CD4-positive, CD25-positive, alpha-beta regulatory T cell (primary cell): ENCODE measurements around the gene CD79B. TPM values are rescaled to one million over a fixed set of nuclear protein-coding genes. Genes with fewer than 3 reads are reported as not detected.
A peak's percentile ranks its signal among the peaks of the same experiment; 100 is the strongest.
"Not testable (repeated sequence)": the region's sequence is repeated elsewhere in the genome, so short reads cannot be mapped to it uniquely, and the experiment has no call there.

Experiments used
- ATAC-seq, 2 donors: fragments of 150-1000 bp; cut with Tn5 transposase; one replicate each; pipeline ENCODE4 v1.10.0; 2021; ENCODE audit warnings: low read depth in 2 of 2, moderate number of reproducible peaks in 2 of 2, moderate library complexity in 1 of 2
- DNase-seq, 3 donors: peaks; one replicate each; pipeline versions ENCODE4 v3.0.0 to v3.0.0-alpha.2; 2012 to 2022; ENCODE audit warnings: mixed read lengths in 1 of 3
- H3K27ac ChIP-seq: one replicate; pipeline ENCODE4 v1.7.0; 2013; ENCODE audit warnings: mild to moderate bottlenecking, low read length; ENCODE audit not compliant: insufficient read depth, poor library complexity, severe bottlenecking
- H3K27me3 ChIP-seq: one replicate; pipeline ENCODE4 v1.7.0; 2013; ENCODE audit warnings: low read length; ENCODE audit not compliant: control insufficient read depth, insufficient read depth
- H3K36me3 ChIP-seq: one replicate; pipeline ENCODE4 v1.7.0; 2013; ENCODE audit warnings: mild to moderate bottlenecking, low read length, moderate library complexity; ENCODE audit not compliant: control insufficient read depth, insufficient read depth
- H3K4me1 ChIP-seq: 2 replicates; pipeline ENCODE4 v1.7.0; 2013; ENCODE audit warnings: mild to moderate bottlenecking, low read length; ENCODE audit not compliant: insufficient read depth, control insufficient read depth, poor library complexity, severe bottlenecking
- H3K4me3 ChIP-seq: one replicate; pipeline ENCODE4 v1.7.0; 2013; ENCODE audit warnings: low read depth, mild to moderate bottlenecking, low read length, moderate library complexity
- H3K9me3 ChIP-seq, 2 experiments: 1 replicate in 1 of 2; 2 replicates in 1 of 2; pipeline ENCODE4 v1.7.0; 2013; ENCODE audit warnings: low read length in 2 of 2, mild to moderate bottlenecking in 1 of 2, moderate library complexity in 1 of 2; ENCODE audit not compliant: control insufficient read depth in 2 of 2
- H3K27ac Mint-ChIP-seq, 3 donors: one replicate each; pipeline ENCODE4 v1.8.0; 2020 to 2022; ENCODE audit warnings: mild to moderate bottlenecking in 3 of 3, mixed read lengths in 3 of 3, moderate library complexity in 2 of 3
- H3K27me3 Mint-ChIP-seq: one replicate; pipeline ENCODE4 v1.8.0; 2022; ENCODE audit warnings: mild to moderate bottlenecking, mixed read lengths
- H3K36me3 Mint-ChIP-seq: one replicate; pipeline ENCODE4 v1.8.0; 2020; ENCODE audit warnings: mixed read lengths
- H3K4me1 Mint-ChIP-seq, 4 donors: one replicate each; pipeline ENCODE4 v1.8.0; 2020 to 2022; ENCODE audit warnings: mixed read lengths in 4 of 4, mild to moderate bottlenecking in 1 of 4
- H3K4me3 Mint-ChIP-seq, 4 donors: one replicate each; pipeline ENCODE4 v1.8.0; 2020 to 2022; ENCODE audit warnings: mild to moderate bottlenecking in 4 of 4, mixed read lengths in 4 of 4, moderate library complexity in 3 of 4
- H3K9me3 Mint-ChIP-seq, 7 donors: one replicate each; pipeline ENCODE4 v1.8.0; 2020 to 2022; ENCODE audit warnings: mixed read lengths in 7 of 7, mild to moderate bottlenecking in 3 of 7, moderate library complexity in 2 of 7
- polyA plus RNA-seq, 4 donors: library from polyadenylated mRNA; unstranded; fragments of 300-500 nt; fragmentation: Illumina TruSeq; gene quantifications; one replicate each; pipeline ENCODE4 v1.2.3, GENCODE V29; 2021
- total RNA-seq: library from RNA; stranded (reverse); gene quantifications from one replicate; pipeline ENCODE4 v1.2.3, GENCODE V29; 2022

Gene CD79B
- total and polyA plus RNA-seq, 5 donors from 2014 or later: 31.4 to 85.1 (median 62.3) TPM

- H3K36me3 ChIP-seq, H3K4me3 Mint-ChIP-seq: not testable (repeated sequence)
Measured at GRCh38 chr17:63918789-63919305, 13.3 kb downstream of the CD79B start, which contains the start of gene GH1. Gene GH1, minus strand, starts transcription at chr17:63918839. Its CDS starts 63 bp downstream, at chr17:63918776.

GRCh38 chr17:63918305-63918704 lies 13.8 kb downstream of the CD79B start:
- Mint-ChIP-seq H3K4me1 (peaks cover 0 to 10% (median 6%) of the 10 kb centered on the region in 4 donors), H3K27ac (no peak overlapping the region), H3K9me3 (no peaks in the 10 kb centered on the region), H3K4me3 (no peak overlapping the region), H3K36me3 (no peaks in the 10 kb centered on the region), H3K27me3 (peaks cover under 1% of the 10 kb centered on the region)
- no peak overlapping the region for H3K27ac ChIP-seq
- no peaks in the 10 kb centered on the region for H3K9me3 ChIP-seq
- H3K36me3 ChIP-seq: no peaks in the 10 kb centered on the region
- ATAC-seq: no peak
- H3K27me3 ChIP-seq: no peaks in the 10 kb centered on the region
- H3K4me3 ChIP-seq: no peak overlapping the region
- no peak for DNase-seq
- H3K4me1 ChIP-seq: peaks cover 7% of the 10 kb centered on the region

More at GRCh38 chr17:63918789-63919305, 13.3 kb downstream of the CD79B start, which contains the start of gene GH1:
- not testable (repeated sequence) for H3K36me3 Mint-ChIP-seq, H3K4me3 ChIP-seq, H3K9me3 ChIP-seq, H3K4me1 Mint-ChIP-seq, ATAC-seq, H3K4me1 ChIP-seq, H3K27me3 ChIP-seq, DNase-seq, H3K9me3 Mint-ChIP-seq, H3K27ac ChIP-seq, H3K27me3 Mint-ChIP-seq
- peak within 1 kb of the TSS in 2 of 3 donors; percentile 64 to 75 for H3K27ac Mint-ChIP-seq

GRCh38 chr17:63917646-63918045 lies 14.5 kb downstream of the CD79B start:
- no peak for ATAC-seq
- H3K9me3 Mint-ChIP-seq: no peaks in the 10 kb centered on the region
- no peaks in the 10 kb centered on the region for H3K36me3 ChIP-seq
- no peak overlapping the region for H3K4me3 ChIP-seq
- peaks cover 7% of the 10 kb centered on the region for H3K4me1 ChIP-seq
- no peaks in the 10 kb centered on the region for H3K27me3 ChIP-seq
- H3K9me3 ChIP-seq: no peaks in the 10 kb centered on the region
- no peak overlapping the region for H3K27ac Mint-ChIP-seq
- DNase-seq: no peak
- H3K27me3 Mint-ChIP-seq: peaks cover 7% of the 10 kb centered on the region
- peaks cover 0 to 10% (median 6%) of the 10 kb centered on the region in 4 donors for H3K4me1 Mint-ChIP-seq
- H3K4me3 Mint-ChIP-seq: no peak overlapping the region
- H3K27ac ChIP-seq: no peak overlapping the region
- H3K36me3 Mint-ChIP-seq: no peaks in the 10 kb centered on the region

- H3K4me1 Mint-ChIP-seq, ATAC-seq: not testable (repeated sequence)
Measured at GRCh38 chr17:63917206-63917605, 14.9 kb downstream of the CD79B start.

DNA sequence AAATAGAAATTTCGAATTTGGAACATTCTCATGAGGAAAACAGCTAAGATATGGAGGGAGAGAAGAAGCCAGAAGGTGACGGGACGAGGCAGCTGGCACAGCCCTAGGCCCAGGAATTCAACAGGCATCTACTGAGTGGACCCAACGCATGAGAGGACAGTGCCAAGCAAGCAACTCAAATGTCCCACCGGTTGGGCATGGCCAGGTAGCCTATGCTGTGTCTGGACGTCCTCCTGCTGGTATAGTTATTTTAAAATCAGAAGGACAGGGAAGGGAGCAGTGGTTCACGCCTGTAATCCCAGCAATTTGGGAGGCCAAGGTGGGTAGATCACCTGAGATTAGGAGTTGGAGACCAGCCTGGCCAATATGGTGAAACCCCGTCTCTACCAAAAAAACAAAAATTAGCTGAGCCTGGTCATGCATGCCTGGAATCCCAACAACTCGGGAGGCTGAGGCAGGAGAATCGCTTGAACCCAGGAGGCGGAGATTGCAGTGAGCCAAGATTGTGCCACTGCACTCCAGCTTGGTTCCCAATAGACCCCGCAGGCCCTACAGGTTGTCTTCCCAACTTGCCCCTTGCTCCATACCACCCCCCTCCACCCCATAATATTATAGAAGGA lies 15.5 kb downstream of the CD79B start:
- Mint-ChIP-seq H3K36me3 (no peaks in the 10 kb centered on the region), H3K4me3 (no peak overlapping the region), H3K9me3 (no peaks in the 10 kb centered on the region), H3K4me1 (peaks cover 0 to 10% (median 7%) of the 10 kb centered on the region in 4 donors), H3K27me3 (peaks cover 8% of the 10 kb centered on the region), H3K27ac (no peak overlapping the region)
- Histone ChIP-seq H3K4me3 (no peak overlapping the region), H3K36me3 (no peaks in the 10 kb centered on the region), H3K9me3 (no peaks in the 10 kb centered on the region), H3K27ac (no peak overlapping the region), H3K4me1 (peaks cover 7% of the 10 kb centered on the region), H3K27me3 (no peaks in the 10 kb centered on the region)
- DNase-seq (no peak), ATAC-seq (no peak)

More at GRCh38 chr17:63917206-63917605, 14.9 kb downstream of the CD79B start:
- not testable (repeated sequence) for H3K4me3 ChIP-seq, H3K4me1 ChIP-seq, H3K27me3 ChIP-seq, H3K9me3 ChIP-seq, H3K4me3 Mint-ChIP-seq, H3K36me3 ChIP-seq, DNase-seq, H3K27ac ChIP-seq, H3K27me3 Mint-ChIP-seq, H3K9me3 Mint-ChIP-seq, H3K36me3 Mint-ChIP-seq, H3K27ac Mint-ChIP-seq

DNA sequence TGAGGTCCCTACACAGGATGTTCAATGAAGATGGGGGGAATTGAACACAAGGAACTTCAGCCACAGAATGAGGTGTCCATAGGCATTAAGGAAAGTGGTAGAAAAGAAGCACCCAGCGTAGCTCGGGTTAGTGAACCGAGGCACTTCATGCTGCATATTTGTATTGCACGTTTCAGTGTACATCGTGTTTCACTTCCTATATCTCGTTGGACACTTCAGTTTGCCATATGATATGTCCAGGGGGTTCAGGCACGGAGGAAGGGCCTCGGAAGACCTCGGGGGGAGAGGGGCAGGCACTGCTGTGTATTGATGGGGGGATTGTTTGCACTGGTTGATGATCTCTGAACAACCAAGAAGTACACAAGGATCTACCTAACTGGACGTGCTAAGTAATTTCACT lies 16.4 kb downstream of the CD79B start:
- not testable (repeated sequence) for H3K36me3 Mint-ChIP-seq

GRCh38 chr17:63914471-63914870 lies 17.7 kb downstream of the CD79B start:
- H3K9me3 Mint-ChIP-seq: no peaks in the 10 kb centered on the region
- H3K27ac Mint-ChIP-seq: no peak overlapping the region
- Histone ChIP-seq H3K4me3 (no peak overlapping the region), H3K4me1 (peaks cover 6% of the 10 kb centered on the region), H3K27me3 (no peaks in the 10 kb centered on the region), H3K27ac (no peak overlapping the region), H3K36me3 (no peaks in the 10 kb centered on the region), H3K9me3 (no peaks in the 10 kb centered on the region)
- no peak for ATAC-seq
- DNase-seq: no peak
- H3K4me3 Mint-ChIP-seq: no peak overlapping the region
- H3K27me3 Mint-ChIP-seq: peaks cover 8% of the 10 kb centered on the region
- no peaks in the 10 kb centered on the region for H3K36me3 Mint-ChIP-seq
- peaks cover 0 to 8% (median 6%) of the 10 kb centered on the region in 4 donors for H3K4me1 Mint-ChIP-seq

More for the DNA sequence above, 16.4 kb downstream of the CD79B start:
- not testable (repeated sequence) for H3K27ac ChIP-seq, H3K4me3 Mint-ChIP-seq, H3K4me3 ChIP-seq, ATAC-seq, H3K9me3 Mint-ChIP-seq, H3K4me1 Mint-ChIP-seq, H3K4me1 ChIP-seq, H3K27me3 Mint-ChIP-seq, H3K36me3 ChIP-seq, H3K9me3 ChIP-seq, DNase-seq, H3K27me3 ChIP-seq
- H3K27ac Mint-ChIP-seq: peak overlapping the region in 1 of 3 donors; percentile 75

DNA sequence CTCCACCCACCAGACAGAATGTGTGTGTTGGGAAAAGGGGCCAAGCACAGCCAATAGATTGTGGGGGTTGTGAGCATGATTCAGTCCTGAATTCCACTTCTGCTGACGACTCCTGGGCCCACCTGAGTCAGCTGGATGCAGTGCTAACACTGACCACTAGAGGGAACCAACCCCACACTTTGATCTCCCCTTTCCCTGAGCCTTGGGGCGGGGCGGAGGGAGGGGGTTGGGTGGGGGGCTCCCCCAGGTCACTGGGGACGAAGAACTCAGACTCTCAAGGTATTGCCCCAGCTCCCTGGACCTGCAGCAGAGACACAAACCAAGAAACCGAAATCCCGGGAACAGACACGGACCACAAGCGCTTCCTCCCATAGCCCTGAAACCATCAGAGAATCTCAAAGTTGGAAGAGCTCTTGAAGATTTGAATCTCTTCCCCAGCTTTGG lies 20.5 kb downstream of the CD79B start:
- Histone ChIP-seq H3K27me3 (no peaks in the 10 kb centered on the region), H3K27ac (no peak overlapping the region), H3K9me3 (no peaks in the 10 kb centered on the region), H3K4me3 (no peak overlapping the region), H3K4me1 (no peaks in the 10 kb centered on the region), H3K36me3 (no peaks in the 10 kb centered on the region)
- Mint-ChIP-seq H3K4me1 (peaks cover 0 to 2% (median under 1%) of the 10 kb centered on the region in 4 donors), H3K27me3 (peaks cover 8% of the 10 kb centered on the region), H3K27ac (no peak overlapping the region), H3K9me3 (no peaks in the 10 kb centered on the region), H3K4me3 (no peak overlapping the region), H3K36me3 (no peaks in the 10 kb centered on the region)
- peak; percentile 43 to 54 (median 51) for DNase-seq
- peak; percentile 65 to 73 for ATAC-seq
